ENCODE data around the gene ATP6V0A4. TPM values are rescaled to one million over a fixed set of nuclear protein-coding genes. Genes with fewer than 3 reads are reported as not detected.
"Not testable (repeated sequence)": the region's sequence is repeated elsewhere in the genome, so short reads cannot be mapped to it uniquely, and the experiment has no call there.

ATP6V0A4 gene
- total RNA-seq, 1 experiment from 2014 or later: 1.0 TPM

GRCh38 chr7:138738551-138739335, 59.3 kb downstream of the ATP6V0A4 start:
- Histone ChIP-seq H3K27ac (ENCODE audit: low read length) (no peak overlapping the region), H3K9me2 (replicated peaks; ENCODE audit: low read length) (no peaks in the 10 kb centered on the region), H3K4me3 (ENCODE audit: low read length) (no peak overlapping the region), H3F3A (ENCODE audit: low read length, unreplicated experiment) (no peaks in the 10 kb centered on the region), H3K79me2 (ENCODE audit: low read length) (no peaks in the 10 kb centered on the region), H3K36me3 (ENCODE audit: low read depth, low read length) (no peaks in the 10 kb centered on the region), H3K4me2 (ENCODE audit: low read length) (peak overlapping the region; percentile 39; the same call in 1 of the 2 replicates), H3K9ac (ENCODE audit: low read length) (no peak overlapping the region), H3K4me1 (ENCODE audit: insufficient read depth, low read length) (no peaks in the 10 kb centered on the region; the same call in 1 of the 2 replicates), H3K27me3 (ENCODE audit: low read length) (no peaks in the 10 kb centered on the region), H3K9me3 (ENCODE audit: low read length) (no peaks in the 10 kb centered on the region), H4K20me1 (ENCODE audit: low read length) (no peaks in the 10 kb centered on the region), H2AFZ (ENCODE audit: low read length) (peak overlapping the region; percentile 21; the same call in 1 of the 2 replicates)
- intact Hi-C loops (cut with micrococcal nuclease): loop anchor here (1.0 to 10.0 kb wide), 6 partner anchors 164 to 836 kb away; no protein-coding TSS in a partner anchor
- ChIA-PET POLR2A (ENCODE audit: unreplicated experiment) (no interaction called here), CTCF (interaction anchor here (0.5 to 2.6 kb wide), 7 partner anchors 17 to 730 kb away, joined by 3 to 55 read pairs (median 4); no protein-coding TSS in a partner anchor)
- peak; percentile 88 for DNase-seq
- TF ChIP-seq EZH2phosphoT487 (IDR thresholded peaks at IDR 0.05; ENCODE audit: borderline replicate concordance, low read length) (no peak), CTCF (conservative IDR thresholded peaks at IDR 0.05; ENCODE audit: low read depth, low read length) (peak; percentile 93)
- no TSS peak for BruUV-seq (replicated peaks)
- peak; percentile 98 for ATAC-seq

- CTCF ChIA-PET: interaction anchor here (0.6 to 2.6 kb wide), 7 partner anchors 18 to 729 kb away, joined by 3 to 55 read pairs (median 4); no protein-coding TSS in a partner anchor
- intact Hi-C loops (cut with micrococcal nuclease): loop anchor here (1.0 to 10.0 kb wide), 6 partner anchors 163 to 835 kb away; no protein-coding TSS in a partner anchor
- no peaks in the 10 kb centered on the region for H3K79me2 ChIP-seq (ENCODE audit: low read length)
- no peaks in the 10 kb centered on the region; the same call in 1 of the 2 replicates for H3K4me1 ChIP-seq (ENCODE audit: insufficient read depth, low read length)
- H3K27ac ChIP-seq (ENCODE audit: low read length): no peak overlapping the region
- H3K9ac ChIP-seq (ENCODE audit: low read length): no peak overlapping the region
- DNase-seq (no peak), ATAC-seq (no peak)
- H3F3A ChIP-seq (ENCODE audit: low read length, unreplicated experiment): no peaks in the 10 kb centered on the region
- H3K27me3 ChIP-seq (ENCODE audit: low read length): no peaks in the 10 kb centered on the region
- no peak overlapping the region for H3K4me3 ChIP-seq (ENCODE audit: low read length)
- TF ChIP-seq EZH2phosphoT487 (IDR thresholded peaks at IDR 0.05; ENCODE audit: borderline replicate concordance, low read length) (no peak), EZH2 (IDR thresholded peaks at IDR 0.05; ENCODE audit: low read length, unreplicated experiment) (no peak), CTCF (conservative IDR thresholded peaks at IDR 0.05; ENCODE audit: low read depth, low read length) (no peak)
- H3K9me3 ChIP-seq (ENCODE audit: low read length): no peaks in the 10 kb centered on the region
- H3K4me2 ChIP-seq (ENCODE audit: low read length): no peak overlapping the region
- BruUV-seq (replicated peaks): no TSS peak
- H2AFZ ChIP-seq (ENCODE audit: low read length): no peak overlapping the region
- POLR2A ChIA-PET (ENCODE audit: unreplicated experiment): no interaction called here
- no peaks in the 10 kb centered on the region for H3K36me3 ChIP-seq (ENCODE audit: low read depth, low read length)
- H4K20me1 ChIP-seq (ENCODE audit: low read length): no peaks in the 10 kb centered on the region
- no peaks in the 10 kb centered on the region for H3K9me2 ChIP-seq (replicated peaks; ENCODE audit: low read length)
Observed at GRCh38 chr7:138738114-138738513, 59.9 kb downstream of the ATP6V0A4 start.

- Histone ChIP-seq H3K27ac (ENCODE audit: low read length) (no peak overlapping the region), H3K4me3 (ENCODE audit: low read length) (no peak overlapping the region), H3K4me2 (ENCODE audit: low read length) (no peak overlapping the region), H3K36me3 (ENCODE audit: low read depth, low read length) (no peaks in the 10 kb centered on the region), H3K9me3 (ENCODE audit: low read length) (no peaks in the 10 kb centered on the region), H2AFZ (ENCODE audit: low read length) (no peak overlapping the region), H4K20me1 (ENCODE audit: low read length) (no peaks in the 10 kb centered on the region), H3K27me3 (ENCODE audit: low read length) (no peaks in the 10 kb centered on the region), H3K9ac (ENCODE audit: low read length) (no peak overlapping the region), H3K79me2 (ENCODE audit: low read length) (no peaks in the 10 kb centered on the region), H3F3A (ENCODE audit: low read length, unreplicated experiment) (no peaks in the 10 kb centered on the region), H3K9me2 (replicated peaks; ENCODE audit: low read length) (no peaks in the 10 kb centered on the region), H3K4me1 (ENCODE audit: insufficient read depth, low read length) (no peaks in the 10 kb centered on the region)
- ChIA-PET POLR2A (ENCODE audit: unreplicated experiment) (no interaction called here), CTCF (no interaction called here)
- intact Hi-C loops (cut with micrococcal nuclease): loop anchor here (10.0 kb wide), 1 partner anchor 161 kb away; no protein-coding TSS in a partner anchor
- ATAC-seq: no peak
- BruUV-seq (replicated peaks): no TSS peak
- TF ChIP-seq EZH2phosphoT487 (IDR thresholded peaks at IDR 0.05; ENCODE audit: borderline replicate concordance, low read length) (no peak), EZH2 (IDR thresholded peaks at IDR 0.05; ENCODE audit: low read length, unreplicated experiment) (no peak), CTCF (conservative IDR thresholded peaks at IDR 0.05; ENCODE audit: low read depth, low read length) (no peak)
- no peak for DNase-seq
Observed at GRCh38 chr7:138735399-138735798, 62.6 kb downstream of the ATP6V0A4 start.

GRCh38 chr7:138731733-138732132, 66.3 kb downstream of the ATP6V0A4 start:
- H3K4me3 ChIP-seq (ENCODE audit: low read length); H3K9me2 ChIP-seq (replicated peaks; ENCODE audit: low read length); BruUV-seq (replicated peaks); H3K9ac ChIP-seq (ENCODE audit: low read length); H2AFZ ChIP-seq (ENCODE audit: low read length); H3K27me3 ChIP-seq (ENCODE audit: low read length); H3K79me2 ChIP-seq (ENCODE audit: low read length); H4K20me1 ChIP-seq (ENCODE audit: low read length); ATAC-seq; H3K4me1 ChIP-seq (ENCODE audit: insufficient read depth, low read length); H3K4me2 ChIP-seq (ENCODE audit: low read length); H3K27ac ChIP-seq (ENCODE audit: low read length); H3K36me3 ChIP-seq (ENCODE audit: low read depth, low read length); CTCF ChIA-PET; DNase-seq; H3K9me3 ChIP-seq (ENCODE audit: low read length); POLR2A ChIA-PET (ENCODE audit: unreplicated experiment); H3F3A ChIP-seq (ENCODE audit: low read length, unreplicated experiment): not testable (repeated sequence)
- intact Hi-C loops (cut with micrococcal nuclease): loop anchor here (10.0 kb wide), 1 partner anchor 157 kb away; no protein-coding TSS in a partner anchor

All from PC-3 (cell line).